Measurements from ENCODE around the gene EDA2R. TPM values are rescaled to one million over a fixed set of nuclear protein-coding genes. Genes with fewer than 3 reads are reported as not detected.

The EDA2R gene
- total and polyA plus RNA-seq, 2 of the 4 experiments (the other 2 are of a cell fraction): 14.7 to 23.8 TPM

DNA sequence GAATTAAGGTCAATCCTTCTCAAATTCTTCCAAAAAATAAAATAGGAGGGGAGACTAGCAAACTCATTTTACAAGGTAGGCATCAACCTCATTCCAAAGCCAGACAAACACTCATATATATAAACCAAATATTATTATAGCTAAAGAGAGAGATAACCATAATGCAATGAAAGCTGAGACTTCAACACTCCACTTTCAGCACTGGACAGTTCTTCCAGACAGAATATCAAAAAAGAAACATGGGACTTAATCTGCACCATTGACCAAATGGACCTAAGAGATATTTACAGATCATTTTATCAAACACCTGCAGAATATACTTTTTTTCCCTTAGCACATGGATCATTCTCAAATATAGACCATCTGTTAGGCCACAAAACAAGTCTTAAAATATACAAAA lies 15.5 kb upstream of the EDA2R start:
- no peak overlapping the region for H2BK15ac ChIP-seq (ENCODE audit: low read depth, low read length)
- H4K5ac ChIP-seq (ENCODE audit: low read depth, low read length): no peak overlapping the region
- H3K4me2 ChIP-seq (ENCODE audit: low read depth, low read length): no peak overlapping the region
- H2AFZ ChIP-seq (replicated peaks; ENCODE audit: low read length, poor library complexity): no peak overlapping the region
- no peak overlapping the region for H2AK9ac ChIP-seq (replicated peaks; ENCODE audit: low read depth, low read length, poor library complexity)
- no peak overlapping the region for H3K18ac ChIP-seq (ENCODE audit: low read depth, low read length)
- H4K91ac ChIP-seq (ENCODE audit: insufficient read depth, low read depth, low read length): no peak overlapping the region
- no peak overlapping the region for H2BK120ac ChIP-seq (ENCODE audit: low read depth, low read length)
- DNase-seq (no peak), ATAC-seq (ENCODE audit: low read depth) (no peak)
- CTCF ChIA-PET: no interaction called here
- H4K8ac ChIP-seq (ENCODE audit: low read depth in 2 of 2, low read length in 2 of 2): no peak overlapping the region
- no peak overlapping the region for H2AK5ac ChIP-seq (ENCODE audit: low read depth, low read length)
- POLR2A ChIA-PET (ENCODE audit: unreplicated experiment): no interaction called here
- H2BK5ac ChIP-seq (ENCODE audit: low read depth, low read length, poor library complexity, severe bottlenecking): no peak overlapping the region
- H4K20me1 ChIP-seq (ENCODE audit: insufficient read depth, low read length): no peaks in the 10 kb centered on the region
- H3K23ac ChIP-seq (ENCODE audit: low read depth, low read length): no peak overlapping the region
- H3K9ac ChIP-seq (ENCODE audit: low read depth, low read length): no peak overlapping the region
- H3K27ac ChIP-seq (ENCODE audit: insufficient read depth, low read length): no peak overlapping the region
- dilution Hi-C loops (cut with HindIII; ENCODE audit: low sequenced_read_pairs, unreplicated experiment) (no loop called here), in situ Hi-C loops (cut with MboI; ENCODE audit: low sequenced_read_pairs) (no loop called here), intact Hi-C loops (cut with micrococcal nuclease) (no loop called here)
- no peaks in the 10 kb centered on the region for H3K4me1 ChIP-seq (ENCODE audit: control insufficient read depth, insufficient read depth, low read length)
- H3K56ac ChIP-seq (ENCODE audit: extremely low read depth, insufficient read depth, low read length): no peak overlapping the region
- H3K4ac ChIP-seq (ENCODE audit: low read depth, low read length): no peak overlapping the region
- no peak overlapping the region for H2BK20ac ChIP-seq (ENCODE audit: low read depth, low read length)
- H3K27me3 ChIP-seq (ENCODE audit: control insufficient read depth, insufficient read depth, low read length): no peaks in the 10 kb centered on the region
- H3K9me1 ChIP-seq (ENCODE audit: insufficient read depth, low read length): no peaks in the 10 kb centered on the region
- no peak overlapping the region for H3K4me3 ChIP-seq (ENCODE audit: insufficient read depth, low read depth, low read length)
- H3K36me3 ChIP-seq (ENCODE audit: control insufficient read depth, insufficient read depth, low read length): no peaks in the 10 kb centered on the region
- no TSS peak for BruUV-seq (replicated peaks)
- TF ChIP-seq POLR2A (IDR thresholded peaks at IDR 0.05; ENCODE audit: low read depth, low read length) (no peak), FOS (IDR thresholded peaks at IDR 0.05; ENCODE audit: low read depth, low read length) (no peak), SMC3 (IDR thresholded peaks at IDR 0.05; ENCODE audit: low read depth, low read length) (no peak), MAFK (IDR thresholded peaks at IDR 0.05; ENCODE audit: low read depth, low read length) (no peak), CHD1 (IDR thresholded peaks at IDR 0.05; ENCODE audit: low read depth, low read length) (no peak), BHLHE40 (IDR thresholded peaks at IDR 0.05; ENCODE audit: low read depth, low read length) (no peak), MXI1 (IDR thresholded peaks at IDR 0.05; ENCODE audit: borderline replicate concordance, low read depth, low read length) (no peak), NFE2L2 (IDR thresholded peaks at IDR 0.05; ENCODE audit: low read depth, low read length) (no peak), RFX5 (IDR thresholded peaks at IDR 0.05; ENCODE audit: low read depth, low read length) (no peak), CEBPB (IDR thresholded peaks at IDR 0.05; ENCODE audit: low read depth, low read length) (no peak), RAD21 (IDR thresholded peaks at IDR 0.05; ENCODE audit: low read length) (no peak), MAZ (IDR thresholded peaks at IDR 0.05; ENCODE audit: borderline replicate concordance, low read depth, low read length) (no peak), RCOR1 (IDR thresholded peaks at IDR 0.05; ENCODE audit: insufficient replicate concordance, low read length) (no peak)
- TF ChIP-seq, protein P1, sequence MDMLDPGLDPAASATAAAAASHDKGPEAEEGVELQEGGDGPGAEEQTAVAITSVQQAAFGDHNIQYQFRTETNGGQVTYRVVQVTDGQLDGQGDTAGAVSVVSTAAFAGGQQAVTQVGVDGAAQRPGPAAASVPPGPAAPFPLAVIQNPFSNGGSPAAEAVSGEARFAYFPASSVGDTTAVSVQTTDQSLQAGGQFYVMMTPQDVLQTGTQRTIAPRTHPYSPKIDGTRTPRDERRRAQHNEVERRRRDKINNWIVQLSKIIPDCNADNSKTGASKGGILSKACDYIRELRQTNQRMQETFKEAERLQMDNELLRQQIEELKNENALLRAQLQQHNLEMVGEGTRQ (IDR thresholded peaks at IDR 0.05; ENCODE audit: low read depth, low read length): no peak
- TF ChIP-seq, protein P2, sequence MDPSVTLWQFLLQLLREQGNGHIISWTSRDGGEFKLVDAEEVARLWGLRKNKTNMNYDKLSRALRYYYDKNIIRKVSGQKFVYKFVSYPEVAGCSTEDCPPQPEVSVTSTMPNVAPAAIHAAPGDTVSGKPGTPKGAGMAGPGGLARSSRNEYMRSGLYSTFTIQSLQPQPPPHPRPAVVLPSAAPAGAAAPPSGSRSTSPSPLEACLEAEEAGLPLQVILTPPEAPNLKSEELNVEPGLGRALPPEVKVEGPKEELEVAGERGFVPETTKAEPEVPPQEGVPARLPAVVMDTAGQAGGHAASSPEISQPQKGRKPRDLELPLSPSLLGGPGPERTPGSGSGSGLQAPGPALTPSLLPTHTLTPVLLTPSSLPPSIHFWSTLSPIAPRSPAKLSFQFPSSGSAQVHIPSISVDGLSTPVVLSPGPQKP (IDR thresholded peaks at IDR 0.05; ENCODE audit: borderline replicate concordance, low read depth, low read length): no peak
- TF ChIP-seq, protein P3, sequence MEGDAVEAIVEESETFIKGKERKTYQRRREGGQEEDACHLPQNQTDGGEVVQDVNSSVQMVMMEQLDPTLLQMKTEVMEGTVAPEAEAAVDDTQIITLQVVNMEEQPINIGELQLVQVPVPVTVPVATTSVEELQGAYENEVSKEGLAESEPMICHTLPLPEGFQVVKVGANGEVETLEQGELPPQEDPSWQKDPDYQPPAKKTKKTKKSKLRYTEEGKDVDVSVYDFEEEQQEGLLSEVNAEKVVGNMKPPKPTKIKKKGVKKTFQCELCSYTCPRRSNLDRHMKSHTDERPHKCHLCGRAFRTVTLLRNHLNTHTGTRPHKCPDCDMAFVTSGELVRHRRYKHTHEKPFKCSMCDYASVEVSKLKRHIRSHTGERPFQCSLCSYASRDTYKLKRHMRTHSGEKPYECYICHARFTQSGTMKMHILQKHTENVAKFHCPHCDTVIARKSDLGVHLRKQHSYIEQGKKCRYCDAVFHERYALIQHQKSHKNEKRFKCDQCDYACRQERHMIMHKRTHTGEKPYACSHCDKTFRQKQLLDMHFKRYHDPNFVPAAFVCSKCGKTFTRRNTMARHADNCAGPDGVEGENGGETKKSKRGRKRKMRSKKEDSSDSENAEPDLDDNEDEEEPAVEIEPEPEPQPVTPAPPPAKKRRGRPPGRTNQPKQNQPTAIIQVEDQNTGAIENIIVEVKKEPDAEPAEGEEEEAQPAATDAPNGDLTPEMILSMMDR (conservative IDR thresholded peaks at IDR 0.05; ENCODE audit: low read depth, low read length): no peak
- no peaks in the 10 kb centered on the region for H3K9me3 ChIP-seq (ENCODE audit: control insufficient read depth, insufficient read depth, low read length)
- no peak overlapping the region for H3K14ac ChIP-seq (replicated peaks; ENCODE audit: low read depth, low read length)
- no peaks in the 10 kb centered on the region for H3K79me1 ChIP-seq (ENCODE audit: low read depth in 1 of 2, low read length in 2 of 2)
